Heart right ventricle (tissue), 16 donors: Measurements from ENCODE around the gene EIF4G2. TPM values are rescaled to one million over a fixed set of nuclear protein-coding genes. Genes with fewer than 3 reads are reported as not detected.
"Not testable (repeated sequence)": the region's sequence is repeated elsewhere in the genome, so short reads cannot be mapped to it uniquely, and the experiment has no call there.

Experiments used
- ATAC-seq, 8 donors: fragments of 200-7000 bp; cut with Tn5 transposase; one replicate each; pipeline ENCODE4 v1.9.1; 2020; ENCODE audit warnings: mild to moderate bottlenecking in 8 of 8, moderate library complexity in 8 of 8, moderate number of reproducible peaks in 1 of 8
- DNase-seq, 2 donors: peaks; one replicate each; pipeline ENCODE4 v3.0.0-alpha.2; 2020
- H3K27ac ChIP-seq, 10 donors: fragments of 200-600 bp; sonication (generic) in 2 of 10; one replicate each; pipeline versions ENCODE4 v1.5.0 to v1.8.0; 2020 to 2022; ENCODE audit warnings: mild to moderate bottlenecking in 3 of 10
- H3K27me3 ChIP-seq, 7 donors: fragments of 200-600 bp; one replicate each; pipeline ENCODE4 v1.8.0; 2021 to 2022; ENCODE audit warnings: mild to moderate bottlenecking in 2 of 7
- H3K36me3 ChIP-seq, 9 donors: fragments of 200-600 bp; sonication (generic) in 1 of 9; one replicate each; pipeline versions ENCODE4 v1.5.0 to v1.8.0; 2020 to 2022; ENCODE audit warnings: mild to moderate bottlenecking in 2 of 9
- H3K4me1 ChIP-seq, 9 donors: fragments of 200-600 bp; sonication (generic) in 1 of 9; one replicate each; pipeline versions ENCODE4 v1.5.0 to v1.8.0; 2020 to 2022; ENCODE audit warnings: mild to moderate bottlenecking in 4 of 9
- H3K4me3 ChIP-seq, 10 donors: fragments of 200-600 bp; sonication (generic) in 2 of 10; one replicate each; pipeline versions ENCODE4 v1.5.0 to v1.8.0; 2020 to 2022; ENCODE audit warnings: mild to moderate bottlenecking in 7 of 10, moderate library complexity in 2 of 10
- H3K9me3 ChIP-seq, 11 donors: fragments of 200-600 bp in 10 of 11; sonication (generic) in 2 of 11; one replicate each; pipeline versions ENCODE4 v1.5.0 to v1.8.0; 2013 to 2022; ENCODE audit warnings: mild to moderate bottlenecking in 2 of 11, control low read depth in 1 of 11, moderate library complexity in 1 of 11
- CTCF ChIP-seq, 9 donors: fragments of 200-600 bp; sonication (generic) in 2 of 9; IDR thresholded peaks; one replicate each; pipeline versions ENCODE4 v1.5.0 to v1.8.0; 2021 to 2022; ENCODE audit warnings: antibody characterized with exemption in 9 of 9, mild to moderate bottlenecking in 5 of 9, moderate library complexity in 1 of 9
- WGBS, 2 donors: extraction: QIAGEN DNeasy Blood & Tissue Kit; methylation state at CpG; one replicate each; pipeline ENCODE4 v1.1.7; 2013; ENCODE audit warnings: inconsistent platforms in 1 of 2; 5-methylcytosine and 5-hydroxymethylcytosine counted together
- intact Hi-C, 10 donors: fragments of 100-400 bp; cut with DNase I; formaldehyde crosslinking; loops; one replicate each; pipeline versions ENCODE4 v1.11.1 to v1.14.2; 2022
- polyA plus RNA-seq, 2 donors: library from polyadenylated mRNA; stranded (reverse); fragments of 200-250 nt; gene quantifications; one replicate each; pipeline ENCODE4 v1.2.3, GENCODE V29; 2013
- total RNA-seq, 10 donors: library from RNA; stranded (reverse); fragmentation: NEBNext Ultra II Directional in 3 of 10; extraction: Animal tissue kit (Norgen Biotek cat#: 25700) in 3 of 10; gene quantifications; one replicate each; pipeline versions ENCODE4 v1.2.1 to v1.2.4, GENCODE V29; 2021 to 2023
- donor health status: Arrhythmogenic right ventricular cardiomyopathy.
- donor health status: ischemic (EF 13 %, LVEDD 7.1; RV severe dilation, severe dysfunction).
- donor health status: healthy with polysubstance abuse.
- donor health status: DM: no; HTN: yes; CAD: no.
- donor health status: DM: no; HTN: no; CAD: no.
- donor health status: ischemic (EF 25% LVEDD 6.9; RV normal size, moderate dysfunction).
- donor health status: ischemic (EF 25% LVEDD 5.7; RV mildly dilated, moderate dysfunction).
- donor health status: healthy.
- donor health status: DM: yes; HTN: yes; CAD: no.
- donor health status: Ischemic cardiomyopathy.
- donor health status: ischemic (EF 35%, LVEDD 5.7; RV mildly dilated, moderate dysfunction).
- donor health status: nonischemic (EF 11% LVEDD 7.7; RV severe dilation, severe dysfunction).
- donor health status: DM: yes; HTN: yes; CAD: no.
- donor health status: PGD.
- donor health status: ischemic (EF 29% LVEDD 5.4; RV normal size, mild dysfunction).
- donor health status: nonischemic (EF 23%, LVEDD 6.1; RV moderate dilation, normal function).

EIF4G2 gene
- total and polyA plus RNA-seq, 12 donors: 119 to 1,076 (median 906) TPM

- H3K36me3 ChIP-seq: no peaks in the 10 kb centered on the region
- H3K4me3 ChIP-seq: no peak overlapping the region
- no peak overlapping the region for H3K27ac ChIP-seq
- TF ChIP-seq CTCF (IDR thresholded peaks at IDR 0.05): no peak
- DNase-seq (no peak), ATAC-seq (no peak)
- no peaks in the 10 kb centered on the region for H3K4me1 ChIP-seq
- H3K27me3 ChIP-seq: no peaks in the 10 kb centered on the region
- H3K9me3 ChIP-seq: no peaks in the 10 kb centered on the region
- intact Hi-C loops: no loop called here
These were observed 29.4 kb upstream of the EIF4G2 start for GRCh38 chr11:10838083-10838482.

GRCh38 chr11:10836884-10837283, 28.2 kb upstream of the EIF4G2 start:
- intact Hi-C loops: not testable (repeated sequence)
- WGBS, 2 donors: 94 to 95% methylated on average over 4 of the region's 4 CpGs

GRCh38 chr11:10829139-10829538, 20.4 kb upstream of the EIF4G2 start:
- H3K27ac ChIP-seq: no peak overlapping the region
- DNase-seq (no peak), ATAC-seq (no peak)
- no peaks in the 10 kb centered on the region for H3K4me1 ChIP-seq
- no peaks in the 10 kb centered on the region for H3K36me3 ChIP-seq
- no peak overlapping the region for H3K4me3 ChIP-seq
- no peak for TF ChIP-seq CTCF (IDR thresholded peaks at IDR 0.05)
- no peaks in the 10 kb centered on the region for H3K27me3 ChIP-seq
- H3K9me3 ChIP-seq: no peaks in the 10 kb centered on the region
- intact Hi-C loops: no loop called here
- 91 to 94% methylated on average over 4 of the region's 4 CpGs for WGBS, 2 donors

More at GRCh38 chr11:10836884-10837283, 28.2 kb upstream of the EIF4G2 start:
- not testable (repeated sequence) for DNase-seq, H3K9me3 ChIP-seq, H3K4me3 ChIP-seq, ATAC-seq, H3K4me1 ChIP-seq, H3K36me3 ChIP-seq, H3K27me3 ChIP-seq, H3K27ac ChIP-seq

GRCh38 chr11:10828402-10828801, 19.7 kb upstream of the EIF4G2 start:
- no peaks in the 10 kb centered on the region for H3K9me3 ChIP-seq
- H3K36me3 ChIP-seq: no peaks in the 10 kb centered on the region
- DNase-seq: no peak
- H3K4me3 ChIP-seq: no peak overlapping the region
- no peak for ATAC-seq
- no peak overlapping the region for H3K27ac ChIP-seq
- 82 to 98% methylated on average over 2 of the region's 2 CpGs for WGBS, 2 donors
- intact Hi-C loops: no loop called here
- TF ChIP-seq CTCF (IDR thresholded peaks at IDR 0.05): no peak
- peaks cover 0 to 2% (median 0%) of the 10 kb centered on the region in 9 donors for H3K4me1 ChIP-seq
- no peaks in the 10 kb centered on the region for H3K27me3 ChIP-seq

- peaks cover 0 to 7% (median 0%) of the 10 kb centered on the region in 9 donors for H3K4me1 ChIP-seq
- no peaks in the 10 kb centered on the region for H3K27me3 ChIP-seq
- intact Hi-C loops: no loop called here
- no peak for TF ChIP-seq CTCF (IDR thresholded peaks at IDR 0.05)
- H3K27ac ChIP-seq: no peak overlapping the region
- ATAC-seq (no peak), DNase-seq (no peak)
- no peaks in the 10 kb centered on the region for H3K36me3 ChIP-seq
- no peaks in the 10 kb centered on the region for H3K9me3 ChIP-seq
- 63 to 68% methylated on average over 3 of the region's 3 CpGs for WGBS, 2 donors
- no peak overlapping the region for H3K4me3 ChIP-seq
These were observed 16.2 kb upstream of the EIF4G2 start for GRCh38 chr11:10824888-10825287.
